Heart left ventricle (tissue), 13 donors: ENCODE results near the gene APC2.

ENCODE experiments used
- POLR2A ChIP-seq, 2 donors: fragments of 450-650 bp; IDR thresholded peaks; one replicate each; pipeline ENCODE4 v1.6.1; 2017; ENCODE audit warnings: antibody characterized with exemption in 2 of 2, mild to moderate bottlenecking in 2 of 2, moderate library complexity in 2 of 2
- TF ChIP-seq, protein P1 (sequence below), 12 donors: fragments of 200-600 bp; sonication (generic) in 4 of 12; IDR thresholded peaks; one replicate each; pipeline versions ENCODE4 v1.5.0 to v1.8.0; 2018 to 2022; ENCODE audit warnings: antibody characterized with exemption in 12 of 12, mild to moderate bottlenecking in 5 of 12
- donor health status: ischemic (EF 13 %, LVEDD 7.1; RV severe dilation, severe dysfunction).
- donor health status: DM: no; HTN: yes; CAD: no.
- donor health status: DM: no; HTN: no; CAD: no.
- donor health status: ischemic (EF 25% LVEDD 6.9; RV normal size, moderate dysfunction).
- donor health status: ischemic (EF 25% LVEDD 5.7; RV mildly dilated, moderate dysfunction).
- donor health status: ischemic (EF 35%, LVEDD 5.7; RV mildly dilated, moderate dysfunction).
- donor health status: nonischemic (EF 11% LVEDD 7.7; RV severe dilation, severe dysfunction).
- donor health status: DM: yes; HTN: yes; CAD: no.
- donor health status: PGD.
- donor health status: ischemic (EF 29% LVEDD 5.4; RV normal size, mild dysfunction).
- donor health status: nonischemic (EF 23%, LVEDD 6.1; RV moderate dilation, normal function).

DNA sequence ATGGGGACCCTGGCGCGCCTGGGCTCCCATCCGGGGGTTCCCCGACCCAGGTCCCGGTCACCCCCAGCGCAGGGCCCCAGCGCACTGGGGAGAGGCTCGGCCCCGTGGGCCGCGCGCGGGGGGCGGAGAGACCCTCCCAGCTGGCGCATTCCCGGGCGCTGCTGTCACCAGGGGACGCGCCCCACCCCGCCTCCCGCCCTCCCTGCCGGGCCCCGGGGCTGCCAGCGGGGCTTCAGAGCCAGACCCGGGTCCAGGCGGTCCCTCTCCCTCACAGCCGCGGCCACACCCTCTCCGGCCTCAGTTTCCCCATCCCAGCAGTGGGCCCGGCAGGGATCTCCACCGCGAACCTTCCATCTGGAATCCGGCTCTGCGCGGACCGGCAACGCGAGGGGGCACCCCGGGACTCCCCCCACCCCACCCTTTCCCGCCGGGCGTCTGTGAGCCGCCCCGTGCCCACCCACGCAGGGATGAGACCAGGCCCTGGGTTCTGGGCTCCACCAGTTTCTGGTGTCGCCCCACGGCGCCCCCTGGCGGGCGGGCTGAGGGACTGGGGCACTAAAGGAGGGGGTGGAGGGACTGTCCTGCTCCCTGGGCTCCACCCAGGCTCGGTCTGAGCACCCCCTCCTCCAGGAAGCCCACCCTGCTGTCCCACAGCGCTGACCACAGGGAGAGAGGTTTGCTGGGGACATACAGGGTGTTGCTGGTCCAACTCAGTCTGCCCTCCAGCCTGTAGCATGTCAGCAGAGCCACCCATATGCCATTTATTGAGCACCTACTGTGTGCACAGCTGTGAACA, 63.8 kb downstream of the APC2 start:
- TF ChIP-seq, protein P1, sequence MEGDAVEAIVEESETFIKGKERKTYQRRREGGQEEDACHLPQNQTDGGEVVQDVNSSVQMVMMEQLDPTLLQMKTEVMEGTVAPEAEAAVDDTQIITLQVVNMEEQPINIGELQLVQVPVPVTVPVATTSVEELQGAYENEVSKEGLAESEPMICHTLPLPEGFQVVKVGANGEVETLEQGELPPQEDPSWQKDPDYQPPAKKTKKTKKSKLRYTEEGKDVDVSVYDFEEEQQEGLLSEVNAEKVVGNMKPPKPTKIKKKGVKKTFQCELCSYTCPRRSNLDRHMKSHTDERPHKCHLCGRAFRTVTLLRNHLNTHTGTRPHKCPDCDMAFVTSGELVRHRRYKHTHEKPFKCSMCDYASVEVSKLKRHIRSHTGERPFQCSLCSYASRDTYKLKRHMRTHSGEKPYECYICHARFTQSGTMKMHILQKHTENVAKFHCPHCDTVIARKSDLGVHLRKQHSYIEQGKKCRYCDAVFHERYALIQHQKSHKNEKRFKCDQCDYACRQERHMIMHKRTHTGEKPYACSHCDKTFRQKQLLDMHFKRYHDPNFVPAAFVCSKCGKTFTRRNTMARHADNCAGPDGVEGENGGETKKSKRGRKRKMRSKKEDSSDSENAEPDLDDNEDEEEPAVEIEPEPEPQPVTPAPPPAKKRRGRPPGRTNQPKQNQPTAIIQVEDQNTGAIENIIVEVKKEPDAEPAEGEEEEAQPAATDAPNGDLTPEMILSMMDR (IDR thresholded peaks at IDR 0.05), result peak in 11 of 12 donors; percentile 37 to 64 (median 61)
- no peak for TF ChIP-seq POLR2A (IDR thresholded peaks at IDR 0.05)
